ENCODE data around the gene EML6.

EML6 gene

DNA sequence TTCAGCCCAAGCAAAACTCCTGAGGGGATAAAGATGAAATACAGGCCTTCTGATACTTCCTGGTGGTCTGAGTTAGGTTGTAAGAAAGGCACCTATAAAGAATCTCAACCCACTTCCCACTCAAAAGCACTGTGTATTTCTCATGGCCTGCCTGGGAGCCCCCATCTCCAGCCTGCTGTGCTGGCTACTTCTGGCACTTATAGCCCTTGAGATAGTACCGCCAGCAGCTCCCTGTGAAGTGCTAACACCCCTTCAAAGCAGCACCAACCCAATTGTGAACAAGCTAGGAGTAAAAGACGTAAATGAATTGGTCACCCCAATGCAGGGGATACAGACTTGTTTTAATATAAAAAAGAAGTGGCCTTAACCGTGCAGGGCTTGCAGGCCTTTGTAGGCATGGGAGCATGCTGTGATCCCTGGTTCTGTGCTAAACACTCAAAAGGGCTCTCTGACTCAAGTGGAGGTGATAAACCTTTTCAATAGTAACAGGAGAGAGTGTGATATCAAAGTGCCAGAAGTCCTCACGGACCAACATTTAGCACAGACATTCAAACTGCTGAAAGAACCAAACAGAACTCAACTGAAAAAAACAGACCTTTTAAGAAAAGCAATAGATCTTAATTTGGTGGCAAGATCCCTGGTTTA is 246.0 kb downstream of the EML6 start:
- no peak for DNase-seq (ENCODE audit: low read depth)
- TF ChIP-seq, protein P1, sequence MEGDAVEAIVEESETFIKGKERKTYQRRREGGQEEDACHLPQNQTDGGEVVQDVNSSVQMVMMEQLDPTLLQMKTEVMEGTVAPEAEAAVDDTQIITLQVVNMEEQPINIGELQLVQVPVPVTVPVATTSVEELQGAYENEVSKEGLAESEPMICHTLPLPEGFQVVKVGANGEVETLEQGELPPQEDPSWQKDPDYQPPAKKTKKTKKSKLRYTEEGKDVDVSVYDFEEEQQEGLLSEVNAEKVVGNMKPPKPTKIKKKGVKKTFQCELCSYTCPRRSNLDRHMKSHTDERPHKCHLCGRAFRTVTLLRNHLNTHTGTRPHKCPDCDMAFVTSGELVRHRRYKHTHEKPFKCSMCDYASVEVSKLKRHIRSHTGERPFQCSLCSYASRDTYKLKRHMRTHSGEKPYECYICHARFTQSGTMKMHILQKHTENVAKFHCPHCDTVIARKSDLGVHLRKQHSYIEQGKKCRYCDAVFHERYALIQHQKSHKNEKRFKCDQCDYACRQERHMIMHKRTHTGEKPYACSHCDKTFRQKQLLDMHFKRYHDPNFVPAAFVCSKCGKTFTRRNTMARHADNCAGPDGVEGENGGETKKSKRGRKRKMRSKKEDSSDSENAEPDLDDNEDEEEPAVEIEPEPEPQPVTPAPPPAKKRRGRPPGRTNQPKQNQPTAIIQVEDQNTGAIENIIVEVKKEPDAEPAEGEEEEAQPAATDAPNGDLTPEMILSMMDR (IDR thresholded peaks at IDR 0.05; ENCODE audit: insufficient read depth, low read depth, low read length, missing control alignments), result no peak
- H3K4me3 ChIP-seq (ENCODE audit: low read depth, low read length), result no peak overlapping the region

DNA sequence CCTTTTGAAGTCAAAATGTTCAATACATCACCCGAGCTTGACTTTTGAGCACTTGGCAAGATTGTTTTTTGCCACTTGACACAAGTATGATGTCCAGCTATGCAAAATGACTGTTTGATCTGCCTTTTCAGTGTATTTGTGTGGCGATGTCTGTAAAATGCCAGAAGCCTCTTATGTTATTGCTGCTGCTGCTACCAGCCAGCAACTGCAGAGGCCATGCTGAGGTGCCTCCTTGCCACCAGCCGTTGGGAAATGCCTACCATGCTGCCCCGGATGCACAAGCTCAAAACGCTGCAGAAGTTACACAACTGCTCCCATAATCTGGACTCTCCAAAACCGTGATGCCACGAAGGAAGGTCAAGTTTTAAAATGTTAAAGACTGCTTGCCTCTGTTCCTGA is 246.5 kb downstream of the EML6 start:
- TF ChIP-seq, protein P1 (IDR thresholded peaks at IDR 0.05; ENCODE audit: insufficient read depth, low read depth, low read length, missing control alignments), result no peak
- H3K4me3 ChIP-seq (ENCODE audit: low read depth, low read length), result no peak overlapping the region
- no peak for DNase-seq (ENCODE audit: low read depth)

DNA sequence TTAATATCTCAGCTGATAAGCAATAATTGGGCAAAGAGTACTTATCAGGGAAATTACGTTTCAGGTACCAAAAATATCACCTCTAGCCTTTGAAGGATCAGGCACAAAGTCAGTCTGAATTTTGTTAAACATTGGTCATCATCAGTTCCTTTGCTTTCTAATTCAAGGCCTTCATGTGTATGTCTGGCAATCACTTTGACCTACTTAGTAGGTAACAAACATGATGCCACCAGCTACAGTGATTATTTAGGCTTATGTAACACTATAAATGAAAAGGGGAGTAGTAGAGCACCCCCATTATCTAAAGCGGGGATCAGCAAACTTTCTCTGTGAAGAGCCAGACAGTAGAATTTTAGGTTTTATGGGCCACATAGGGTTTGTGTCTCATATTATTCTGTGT is 251.7 kb downstream of the EML6 start:
- TF ChIP-seq, protein P1 (IDR thresholded peaks at IDR 0.05; ENCODE audit: insufficient read depth, low read depth, low read length, missing control alignments), result no peak
- H3K4me3 ChIP-seq (ENCODE audit: low read depth, low read length), result no peak overlapping the region
- DNase-seq (ENCODE audit: low read depth), result no peak

DNA sequence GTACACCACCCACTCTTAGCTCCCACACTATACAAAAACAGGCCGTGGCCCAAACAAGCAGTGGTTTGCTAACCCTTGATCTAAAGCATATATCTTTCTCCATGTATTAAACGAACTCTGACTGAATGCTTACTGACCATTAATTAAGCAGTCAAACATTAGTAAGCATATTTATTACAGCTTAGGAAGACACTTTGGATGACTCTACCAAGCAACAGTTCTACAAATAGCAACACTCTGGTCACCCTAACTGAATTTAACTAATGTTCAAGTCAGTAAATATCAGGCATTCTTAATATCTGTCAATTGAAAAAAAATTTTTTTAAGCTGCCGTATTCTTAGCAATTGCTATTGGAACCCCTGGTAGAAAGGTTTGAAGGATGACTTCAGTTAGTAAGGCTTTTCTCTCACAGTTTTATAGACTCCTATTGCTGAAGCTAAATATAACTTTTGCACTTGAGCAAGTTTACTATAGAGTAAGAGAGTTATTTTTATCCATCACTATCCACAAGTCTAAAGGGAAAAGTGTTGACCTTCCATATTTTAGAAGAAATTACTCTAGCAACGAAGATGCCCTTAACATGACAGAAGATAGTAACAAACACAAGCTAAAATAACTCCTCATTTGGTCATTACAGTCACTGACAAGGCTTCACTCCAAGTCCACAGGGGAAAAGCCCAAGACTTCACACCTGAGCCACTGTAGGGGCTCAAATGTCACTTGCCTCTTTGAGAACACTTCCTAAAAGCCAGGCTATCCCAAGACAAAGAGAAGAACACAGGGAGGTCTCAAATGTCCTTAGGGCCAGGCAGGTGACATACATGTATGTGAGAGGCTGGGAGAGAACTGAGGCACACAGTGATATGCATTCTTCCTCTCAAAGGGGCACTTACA is 252.4 kb downstream of the EML6 start:
- DNase-seq (ENCODE audit: low read depth), result no peak
- TF ChIP-seq, protein P1 (IDR thresholded peaks at IDR 0.05; ENCODE audit: insufficient read depth, low read depth, low read length, missing control alignments), result no peak
- H3K4me3 ChIP-seq (ENCODE audit: low read depth, low read length), result no peak overlapping the region

DNA sequence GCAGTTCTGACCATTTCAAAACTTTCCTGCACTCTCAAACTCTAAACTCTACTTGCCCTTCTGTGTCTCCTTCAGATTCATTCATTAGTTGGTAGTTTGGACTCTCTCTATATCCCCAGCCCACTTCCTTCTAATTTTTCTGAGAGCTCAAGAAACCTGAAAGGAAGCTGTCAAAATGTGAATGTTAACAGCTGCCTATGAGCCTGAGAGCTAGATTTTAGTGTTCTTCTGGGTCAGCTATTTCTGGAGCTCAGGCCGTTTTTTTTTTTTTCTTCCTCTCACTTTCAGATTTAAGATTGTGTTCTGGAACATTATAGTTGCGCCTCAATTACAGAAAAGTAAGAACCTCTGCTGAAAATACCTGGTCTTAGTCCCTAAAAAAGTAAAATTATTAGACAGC is 253.7 kb downstream of the EML6 start:
- DNase-seq (ENCODE audit: low read depth), result peak; percentile 90
- TF ChIP-seq, protein P1 (IDR thresholded peaks at IDR 0.05; ENCODE audit: insufficient read depth, low read depth, low read length, missing control alignments), result no peak
- H3K4me3 ChIP-seq (ENCODE audit: low read depth, low read length), result peak overlapping the region; percentile 42; the same call in 1 of the 2 replicates

DNA sequence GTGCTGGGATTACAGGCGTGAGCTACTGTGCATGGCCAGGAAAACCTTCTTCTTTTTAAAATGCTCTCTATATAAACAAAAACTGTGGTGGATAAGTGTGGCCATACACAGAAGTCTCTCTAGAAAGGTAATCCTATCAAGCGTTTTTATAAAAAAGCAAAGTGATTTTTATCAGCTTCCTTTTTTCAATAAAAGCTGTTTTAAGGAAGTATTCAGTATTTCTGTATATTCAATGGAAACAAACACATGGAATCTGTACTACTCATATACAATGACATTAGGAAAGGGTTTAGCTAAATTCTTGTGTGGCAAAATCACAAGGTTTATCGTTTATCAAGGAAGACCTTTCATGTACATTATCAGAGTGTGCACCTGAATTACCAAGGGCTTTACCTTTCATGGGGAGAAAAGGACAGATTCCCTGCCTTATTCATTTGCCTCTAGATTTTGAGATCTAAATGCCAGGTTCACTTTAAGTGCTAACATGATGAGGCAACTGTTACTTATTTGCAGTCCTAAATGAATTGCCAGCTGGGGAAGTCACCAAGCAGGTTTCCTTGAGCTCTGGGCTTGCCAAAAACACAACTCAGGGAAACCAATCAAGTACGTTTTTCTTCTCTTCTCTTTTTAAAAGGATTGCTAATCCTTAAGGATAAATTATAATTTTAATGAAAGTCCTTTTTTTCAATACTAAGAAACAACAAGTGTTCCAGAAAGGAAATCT is 256.0 kb downstream of the EML6 start:
- DNase-seq (ENCODE audit: low read depth), result no peak

More for the DNA sequence above, 256.0 kb downstream of the EML6 start:
- no peak overlapping the region for H3K4me3 ChIP-seq (ENCODE audit: low read depth, low read length)
- TF ChIP-seq, protein P1 (IDR thresholded peaks at IDR 0.05; ENCODE audit: insufficient read depth, low read depth, low read length, missing control alignments), result no peak

All from GM12865 (cell line).